Gastroesophageal sphincter (tissue), 4 donors: Measurements from ENCODE around the gene FANK1. TPM values are rescaled to one million over a fixed set of nuclear protein-coding genes. Genes with fewer than 3 reads are reported as not detected.

Source experiments
- ATAC-seq: fragments of 150-250 bp; one replicate; pipeline ENCODE4 v1.9.1; 2016; ENCODE audit warnings: mild to moderate bottlenecking, moderate library complexity
- H3K27ac ChIP-seq, 4 donors: fragments of 200-600 bp; sonication (generic) in 3 of 4; 1 replicate in 3 of 4; 2 replicates in 1 of 4; pipeline ENCODE4 v1.5.1; 2016 to 2019
- H3K27me3 ChIP-seq: fragments of 200-600 bp; sonication (generic); one replicate; pipeline ENCODE4 v1.5.1; 2019
- H3K36me3 ChIP-seq, 2 donors: fragments of 200-600 bp; sonication (generic); one replicate each; pipeline ENCODE4 v1.5.1; 2019; ENCODE audit warnings: control low read depth in 1 of 2
- H3K4me1 ChIP-seq, 3 donors: fragments of 200-600 bp; sonication (generic); 1 replicate in 2 of 3; 2 replicates in 1 of 3; pipeline ENCODE4 v1.5.1; 2016 to 2019; ENCODE audit warnings: control low read depth in 2 of 3
- H3K4me3 ChIP-seq, 2 donors: fragments of 200-600 bp; sonication (generic); one replicate each; pipeline ENCODE4 v1.5.1; 2019; ENCODE audit warnings: mild to moderate bottlenecking in 1 of 2, moderate library complexity in 1 of 2
- H3K9me3 ChIP-seq, 3 donors: fragments of 200-600 bp; sonication (generic); one replicate each; pipeline ENCODE4 v1.5.1; 2017 to 2019; ENCODE audit warnings: control low read depth in 2 of 3
- EP300 ChIP-seq: sonication (generic); formaldehyde crosslinking; IDR thresholded peaks from one replicate; pipeline ENCODE4 v1.6.1; 2017; ENCODE audit warnings: antibody characterized with exemption, mild to moderate bottlenecking
- POLR2A ChIP-seq, 2 donors: fragments of 450-650 bp; IDR thresholded peaks; one replicate each; pipeline ENCODE4 v1.6.1; 2017; ENCODE audit warnings: antibody characterized with exemption in 2 of 2, mild to moderate bottlenecking in 2 of 2, moderate library complexity in 1 of 2
- POLR2AphosphoS5 ChIP-seq: sonication (generic); formaldehyde crosslinking; IDR thresholded peaks from one replicate; pipeline ENCODE4 v1.6.1; 2017; ENCODE audit warnings: antibody characterized with exemption
- WGBS, 2 donors: methylation state at CpG; one replicate each; pipeline ENCODE4 v1.1.5; 2018; ENCODE audit warnings: low coverage in 1 of 2; 5-methylcytosine and 5-hydroxymethylcytosine counted together
- total RNA-seq, 4 donors: library from RNA; depleted of rRNA; stranded (reverse); fragments of >200 nt; gene quantifications; one replicate each; pipeline ENCODE4 v1.1.0, GENCODE V29; 2016
- TF ChIP-seq, protein P1 (sequence below), 4 experiments: fragments of 200-600 bp in 2 of 4; fragments of 450-650 bp in 2 of 4; sonication (generic) in 1 of 4; IDR thresholded peaks; one replicate each; pipeline ENCODE4 v1.5.1; 2017 to 2019; ENCODE audit warnings: antibody characterized with exemption in 4 of 4, mild to moderate bottlenecking in 2 of 4, moderate library complexity in 2 of 4

Gene FANK1
- total RNA-seq, 4 donors from 2014 or later: 0.81 to 1.7 (median 0.93) TPM; not detected in 1

GRCh38 chr10:125976960-125977605 is 80.7 kb downstream of the FANK1 start:
- no peaks in the 10 kb centered on the region for H3K9me3 ChIP-seq
- TF ChIP-seq POLR2A (IDR thresholded peaks at IDR 0.05) (no peak), POLR2AphosphoS5 (no peak), EP300 (no peak)
- TF ChIP-seq, protein P1, sequence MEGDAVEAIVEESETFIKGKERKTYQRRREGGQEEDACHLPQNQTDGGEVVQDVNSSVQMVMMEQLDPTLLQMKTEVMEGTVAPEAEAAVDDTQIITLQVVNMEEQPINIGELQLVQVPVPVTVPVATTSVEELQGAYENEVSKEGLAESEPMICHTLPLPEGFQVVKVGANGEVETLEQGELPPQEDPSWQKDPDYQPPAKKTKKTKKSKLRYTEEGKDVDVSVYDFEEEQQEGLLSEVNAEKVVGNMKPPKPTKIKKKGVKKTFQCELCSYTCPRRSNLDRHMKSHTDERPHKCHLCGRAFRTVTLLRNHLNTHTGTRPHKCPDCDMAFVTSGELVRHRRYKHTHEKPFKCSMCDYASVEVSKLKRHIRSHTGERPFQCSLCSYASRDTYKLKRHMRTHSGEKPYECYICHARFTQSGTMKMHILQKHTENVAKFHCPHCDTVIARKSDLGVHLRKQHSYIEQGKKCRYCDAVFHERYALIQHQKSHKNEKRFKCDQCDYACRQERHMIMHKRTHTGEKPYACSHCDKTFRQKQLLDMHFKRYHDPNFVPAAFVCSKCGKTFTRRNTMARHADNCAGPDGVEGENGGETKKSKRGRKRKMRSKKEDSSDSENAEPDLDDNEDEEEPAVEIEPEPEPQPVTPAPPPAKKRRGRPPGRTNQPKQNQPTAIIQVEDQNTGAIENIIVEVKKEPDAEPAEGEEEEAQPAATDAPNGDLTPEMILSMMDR (IDR thresholded peaks at IDR 0.05): no peak
- H3K36me3 ChIP-seq: no peaks in the 10 kb centered on the region
- H3K27ac ChIP-seq: no peak overlapping the region
- no peak overlapping the region for H3K4me3 ChIP-seq
- no peaks in the 10 kb centered on the region for H3K4me1 ChIP-seq
- H3K27me3 ChIP-seq: peaks cover 6% of the 10 kb centered on the region
- ATAC-seq: no peak
- 78 to 81% methylated on average over 3 of the region's 6 CpGs for whole genome bisulfite sequencing, 2 donors

GRCh38 chr10:125979976-125980375 is 83.6 kb downstream of the FANK1 start:
- H3K4me3 ChIP-seq: no peak overlapping the region
- no peaks in the 10 kb centered on the region for H3K9me3 ChIP-seq
- WGBS, 2 donors: 82 to 100% methylated on average over 1 to 7 of the region's 7 CpGs
- no peak for TF ChIP-seq POLR2AphosphoS5
- TF ChIP-seq POLR2A (IDR thresholded peaks at IDR 0.05): no peak
- TF ChIP-seq EP300: no peak
- TF ChIP-seq, protein P1 (IDR thresholded peaks at IDR 0.05): no peak
- no peak for ATAC-seq
- no peaks in the 10 kb centered on the region for H3K36me3 ChIP-seq
- H3K4me1 ChIP-seq: no peaks in the 10 kb centered on the region
- H3K27me3 ChIP-seq: peaks cover 6% of the 10 kb centered on the region
- H3K27ac ChIP-seq: no peak overlapping the region

DNA sequence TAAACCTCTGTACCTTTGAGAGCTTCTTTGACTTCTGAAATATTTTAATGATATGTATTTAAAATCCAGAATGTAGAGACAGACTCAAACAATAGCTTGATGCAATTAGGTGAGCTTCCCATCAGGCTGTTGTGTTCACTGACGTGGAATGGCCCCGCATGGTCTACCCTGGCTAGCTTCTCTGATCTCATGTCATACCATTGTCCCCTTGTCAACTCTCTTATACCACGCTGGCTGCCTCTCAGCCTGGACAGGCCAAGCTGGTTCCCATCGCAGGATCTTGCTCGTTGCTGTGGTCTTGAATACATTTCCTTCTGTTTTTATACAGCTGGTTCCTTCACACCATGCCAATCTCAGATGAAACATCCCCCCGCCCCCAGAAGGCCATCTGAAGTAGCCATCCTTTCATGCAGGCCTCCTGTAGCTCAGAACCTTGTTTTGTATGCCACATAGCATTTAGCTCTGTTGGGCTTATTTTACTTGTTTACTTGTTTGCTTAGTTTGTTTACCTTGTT is 84.2 kb downstream of the FANK1 start:
- TF ChIP-seq EP300 (no peak), POLR2AphosphoS5 (no peak)
- Histone ChIP-seq H3K27me3 (peaks cover 6% of the 10 kb centered on the region), H3K36me3 (no peaks in the 10 kb centered on the region), H3K9me3 (no peaks in the 10 kb centered on the region), H3K4me3 (no peak overlapping the region), H3K27ac (no peak overlapping the region), H3K4me1 (no peaks in the 10 kb centered on the region)
- 81 to 89% methylated on average over 4 to 5 of the region's 6 CpGs for whole genome bisulfite sequencing, 2 donors
- ATAC-seq: no peak

DNA sequence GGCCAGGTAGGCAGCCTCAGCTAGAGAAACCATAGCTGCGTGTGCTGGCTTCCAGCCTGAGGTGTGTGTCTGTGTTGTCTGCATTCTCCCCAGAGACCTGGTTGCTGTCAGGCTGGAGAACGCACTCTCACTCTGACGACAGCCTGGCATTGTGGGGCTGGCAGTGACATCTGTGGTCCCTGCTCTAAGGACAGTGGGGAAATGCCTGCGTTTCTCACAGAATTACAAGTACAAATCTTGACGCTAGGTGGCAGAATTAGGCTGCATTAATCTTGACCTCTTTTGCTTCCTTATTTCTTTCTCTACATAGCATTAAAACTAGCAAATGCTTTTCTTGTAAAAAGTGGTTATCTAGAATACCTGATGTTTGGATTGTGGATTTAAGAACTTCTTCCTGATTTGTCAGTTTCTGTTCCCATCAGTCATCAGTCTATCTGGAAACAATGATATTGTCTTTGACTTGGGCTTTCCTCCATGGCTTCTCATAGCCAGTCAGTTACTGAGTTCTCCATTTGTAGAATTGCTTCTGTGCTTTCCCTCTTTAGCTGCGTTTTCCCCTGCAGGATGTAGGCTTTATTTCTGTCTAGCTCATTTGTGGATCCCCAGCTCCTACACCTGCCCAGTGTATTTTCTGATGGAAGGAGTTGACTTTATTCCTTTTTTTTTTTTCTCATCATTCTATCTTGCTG is 86.0 kb downstream of the FANK1 start:
- Histone ChIP-seq H3K4me1 (no peaks in the 10 kb centered on the region), H3K27ac (no peak overlapping the region), H3K27me3 (peaks cover 6% of the 10 kb centered on the region), H3K9me3 (no peaks in the 10 kb centered on the region), H3K4me3 (no peak overlapping the region), H3K36me3 (no peaks in the 10 kb centered on the region)
- peak; percentile 48 for ATAC-seq
- 2 to 3% methylated on average over 3 to 4 of the region's 6 CpGs for WGBS, 2 donors
- TF ChIP-seq POLR2A (IDR thresholded peaks at IDR 0.05): no peak
- TF ChIP-seq, protein P1 (IDR thresholded peaks at IDR 0.05): peak; percentile 15 to 65 (median 59)

GRCh38 chr10:125983161-125983560 is 86.8 kb downstream of the FANK1 start:
- no peak for ATAC-seq
- Histone ChIP-seq H3K27me3 (peaks cover 3% of the 10 kb centered on the region), H3K4me1 (no peaks in the 10 kb centered on the region), H3K4me3 (no peak overlapping the region), H3K27ac (no peak overlapping the region), H3K9me3 (no peaks in the 10 kb centered on the region), H3K36me3 (no peaks in the 10 kb centered on the region)
- TF ChIP-seq EP300: no peak
- no peak for TF ChIP-seq POLR2AphosphoS5
- TF ChIP-seq POLR2A (IDR thresholded peaks at IDR 0.05): no peak
- TF ChIP-seq, protein P1 (IDR thresholded peaks at IDR 0.05): no peak
- 92% methylated on average over 3 of the region's 6 CpGs; no CpG with 5 or more reads in 1 of the 2 donors for WGBS, 2 donors
